Gastroesophageal sphincter (tissue), 3 donors: ENCODE results near the gene BMI1.

ENCODE experiments used
- CTCF ChIP-seq, 4 experiments: fragments of 200-600 bp in 2 of 4; fragments of 450-650 bp in 2 of 4; sonication (generic) in 1 of 4; IDR thresholded peaks; one replicate each; pipeline ENCODE4 v1.5.1; 2017 to 2019; ENCODE audit warnings: antibody characterized with exemption in 4 of 4, mild to moderate bottlenecking in 2 of 4, moderate library complexity in 2 of 4
- EP300 ChIP-seq: sonication (generic); formaldehyde crosslinking; IDR thresholded peaks from one replicate; pipeline ENCODE4 v1.6.1; 2017; ENCODE audit warnings: antibody characterized with exemption, mild to moderate bottlenecking
- POLR2A ChIP-seq, 2 donors: fragments of 450-650 bp; IDR thresholded peaks; one replicate each; pipeline ENCODE4 v1.6.1; 2017; ENCODE audit warnings: antibody characterized with exemption in 2 of 2, mild to moderate bottlenecking in 2 of 2, moderate library complexity in 1 of 2
- POLR2AphosphoS5 ChIP-seq: sonication (generic); formaldehyde crosslinking; IDR thresholded peaks from one replicate; pipeline ENCODE4 v1.6.1; 2017; ENCODE audit warnings: antibody characterized with exemption

GRCh38 chr10:22364407-22365140 is 43.7 kb downstream of the BMI1 start:
- TF ChIP-seq POLR2A (IDR thresholded peaks at IDR 0.05) (no peak), POLR2AphosphoS5 (no peak), CTCF (IDR thresholded peaks at IDR 0.05) (no peak), EP300 (no peak)
